GM19468 (cell line): ENCODE data around the gene FAM200B.
"Not testable (repeated sequence)": the region's sequence is repeated elsewhere in the genome, so short reads cannot be mapped to it uniquely, and the experiment has no call there.

ENCODE experiments used
- ATAC-seq: cut with Tn5 transposase; IDR thresholded peaks from one replicate; pipeline ENCODE4 v1.9.1; 2021; ENCODE audit warnings: mild to moderate bottlenecking, moderate library complexity, moderate number of reproducible peaks; ENCODE audit not compliant: unreplicated experiment; ENCODE audit errors: extremely low read depth

FAM200B gene

GRCh38 chr4:15729910-15730533, 48.4 kb downstream of the FAM200B start:
- no peak for ATAC-seq

- ATAC-seq, result not testable (repeated sequence)
Measured at GRCh38 chr4:15733061-15733460, 51.4 kb downstream of the FAM200B start.

- ATAC-seq, result no peak
Measured at GRCh38 chr4:15735536-15735935, 53.9 kb downstream of the FAM200B start.

- ATAC-seq, result no peak
Measured at GRCh38 chr4:15736514-15737050, 55.0 kb downstream of the FAM200B start.

GRCh38 chr4:15737255-15737654, 55.6 kb downstream of the FAM200B start:
- no peak for ATAC-seq

GRCh38 chr4:15738877-15739276, 57.2 kb downstream of the FAM200B start:
- ATAC-seq, result no peak
